ENCODE measurements around the gene MPPED1.

- TF ChIP-seq, protein P1, sequence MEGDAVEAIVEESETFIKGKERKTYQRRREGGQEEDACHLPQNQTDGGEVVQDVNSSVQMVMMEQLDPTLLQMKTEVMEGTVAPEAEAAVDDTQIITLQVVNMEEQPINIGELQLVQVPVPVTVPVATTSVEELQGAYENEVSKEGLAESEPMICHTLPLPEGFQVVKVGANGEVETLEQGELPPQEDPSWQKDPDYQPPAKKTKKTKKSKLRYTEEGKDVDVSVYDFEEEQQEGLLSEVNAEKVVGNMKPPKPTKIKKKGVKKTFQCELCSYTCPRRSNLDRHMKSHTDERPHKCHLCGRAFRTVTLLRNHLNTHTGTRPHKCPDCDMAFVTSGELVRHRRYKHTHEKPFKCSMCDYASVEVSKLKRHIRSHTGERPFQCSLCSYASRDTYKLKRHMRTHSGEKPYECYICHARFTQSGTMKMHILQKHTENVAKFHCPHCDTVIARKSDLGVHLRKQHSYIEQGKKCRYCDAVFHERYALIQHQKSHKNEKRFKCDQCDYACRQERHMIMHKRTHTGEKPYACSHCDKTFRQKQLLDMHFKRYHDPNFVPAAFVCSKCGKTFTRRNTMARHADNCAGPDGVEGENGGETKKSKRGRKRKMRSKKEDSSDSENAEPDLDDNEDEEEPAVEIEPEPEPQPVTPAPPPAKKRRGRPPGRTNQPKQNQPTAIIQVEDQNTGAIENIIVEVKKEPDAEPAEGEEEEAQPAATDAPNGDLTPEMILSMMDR (IDR thresholded peaks at IDR 0.05; ENCODE audit: poor library complexity): no peak
- no peak for TF ChIP-seq EZH2phosphoT487 (IDR thresholded peaks at IDR 0.05; ENCODE audit: low read depth, severe bottlenecking, unreplicated experiment)
These were observed 28.2 kb downstream of the MPPED1 start for GRCh38 chr22:43440104-43440387.

Data from hepatocyte (in vitro differentiated cells).